B cell (primary cell): ENCODE results near the gene ETV3L.

Experiments
- CTCF ChIP-seq: fragments of 200-600 bp; IDR thresholded peaks from one replicate; pipeline ENCODE4 v1.8.0; 2022; ENCODE audit warnings: antibody characterized with exemption, mild to moderate bottlenecking
- EZH2 ChIP-seq: IDR thresholded peaks from 2 replicates; pipeline ENCODE4 v1.6.1; 2012; ENCODE audit warnings: borderline replicate concordance, low read depth, mild to moderate bottlenecking, moderate library complexity, low read length; ENCODE audit not compliant: insufficient read depth, poor library complexity, severe bottlenecking

DNA sequence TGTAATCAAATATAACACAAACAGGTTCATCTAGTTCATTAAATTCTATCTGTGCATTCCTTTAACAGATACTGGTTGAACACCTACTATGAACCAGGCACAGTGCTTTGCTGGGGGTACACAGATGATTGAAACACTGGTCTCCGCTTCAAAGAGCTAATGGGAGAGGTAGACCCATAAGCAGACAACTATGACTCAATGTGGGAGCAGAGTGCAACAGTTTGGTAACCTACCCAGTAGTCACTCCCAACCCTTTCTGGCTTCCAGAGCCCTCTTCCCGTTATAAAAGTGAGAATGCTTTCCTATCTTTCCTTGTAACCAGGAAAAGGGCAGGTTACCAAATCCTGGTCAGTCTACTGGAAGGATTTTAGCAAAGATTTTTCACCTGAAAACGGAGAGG, 46.6 kb upstream of the ETV3L start:
- TF ChIP-seq CTCF (no peak), EZH2 (no peak)
